BLaER1 treated with 17β-estradiol and CSF1 and Interleukin-3, amounts not matched to agents 10 nM and 100 nM (cell line): Measurements from ENCODE around the gene KIF19.

Experiments used
- H3K27ac ChIP-seq, 11 experiments: shearing (Covaris generic); formaldehyde crosslinking; 2 replicates each; pipeline ENCODE4 v1.8.1; 2022
- H3K27me3 ChIP-seq, 11 experiments: shearing (Covaris generic); formaldehyde crosslinking; 2 replicates each; pipeline ENCODE4 v1.8.1; 2022
- H3K36me3 ChIP-seq, 11 experiments: shearing (Covaris generic); formaldehyde crosslinking; 2 replicates each; pipeline ENCODE4 v1.8.1; 2022
- H3K4me1 ChIP-seq, 10 experiments: shearing (Covaris generic); formaldehyde crosslinking; 2 replicates each; pipeline ENCODE4 v1.8.1; 2022
- H3K4me2 ChIP-seq, 11 experiments: shearing (Covaris generic); formaldehyde crosslinking; 2 replicates each; pipeline ENCODE4 v1.8.1; 2022
- H3K4me3 ChIP-seq, 10 experiments: shearing (Covaris generic); formaldehyde crosslinking; 2 replicates each; pipeline ENCODE4 v1.8.1; 2022
- H3K9ac ChIP-seq, 11 experiments: shearing (Covaris generic); formaldehyde crosslinking; 2 replicates each; pipeline ENCODE4 v1.8.1; 2022
- H3K9me3 ChIP-seq, 11 experiments: shearing (Covaris generic); formaldehyde crosslinking; replicated peaks in 1 of 11; 2 replicates each; pipeline ENCODE4 v1.8.1; 2022
- H4K20me1 ChIP-seq, 11 experiments: shearing (Covaris generic); formaldehyde crosslinking; 2 replicates each; pipeline ENCODE4 v1.8.1; 2022
- Cebpa-rat ChIP-seq, 11 experiments: shearing (Covaris generic); IDR thresholded peaks; 2 replicates each; pipeline ENCODE4 v1.8.1; 2022

Gene KIF19

GRCh38 chr17:74326506-74326905 lies 480 bp downstream of the KIF19 start:
- Histone ChIP-seq H3K4me1 (peaks cover 28 to 69% (median 58%) of the 10 kb centered on the region in 10 experiments), H3K27me3 (peaks cover 7 to 42% (median 18%) of the 10 kb centered on the region in 11 experiments; a peak in 19 of 22 replicates), H3K4me3 (peak overlapping the region; percentile 48 to 68 (median 55)), H3K9me3 (no peaks in the 10 kb centered on the region), H3K4me2 (peak overlapping the region; percentile 90 to 100 (median 99)), H3K27ac (0 out of 22 replicates have a peak overlapping the region, but pooled peaks of 3 of the 11 experiments have one; percentile 13 to 66 (median 33)), H3K9ac (peak overlapping the region; percentile 35 to 65 (median 60); a peak in 18 of 22 replicates), H4K20me1 (peaks cover 0 to 7% (median 0%) of the 10 kb centered on the region in 11 experiments; a peak in 3 of 22 replicates), H3K36me3 (no peaks in the 10 kb centered on the region)
- no peak for TF ChIP-seq Cebpa-rat (IDR thresholded peaks at IDR 0.05)

- Histone ChIP-seq H3K4me2 (peak overlapping the region in 9 of 11 experiments; percentile 90 to 100 (median 99); a peak in 18 of 22 replicates), H3K27ac (no peak overlapping the region), H3K36me3 (no peaks in the 10 kb centered on the region), H3K9ac (peak overlapping the region in 3 of 11 experiments; percentile 3 to 29 (median 17); a peak in 1 of 22 replicates), H3K9me3 (no peaks in the 10 kb centered on the region), H3K4me3 (no peak overlapping the region), H3K27me3 (peaks cover 7 to 42% (median 18%) of the 10 kb centered on the region in 11 experiments; a peak in 19 of 22 replicates), H4K20me1 (peaks cover 0 to 7% (median 0%) of the 10 kb centered on the region in 11 experiments; a peak in 3 of 22 replicates), H3K4me1 (peaks cover 37 to 86% (median 73%) of the 10 kb centered on the region in 10 experiments)
- no peak for TF ChIP-seq Cebpa-rat (IDR thresholded peaks at IDR 0.05)
Measured at GRCh38 chr17:74328487-74328886, 2.5 kb downstream of the KIF19 start.

GRCh38 chr17:74329378-74329777 lies 3.4 kb downstream of the KIF19 start:
- Histone ChIP-seq H3K36me3 (no peaks in the 10 kb centered on the region), H3K4me3 (no peak overlapping the region), H3K4me1 (peaks cover 37 to 82% (median 73%) of the 10 kb centered on the region in 10 experiments), H4K20me1 (peaks cover 0 to 7% (median 0%) of the 10 kb centered on the region in 11 experiments; a peak in 3 of 22 replicates), H3K27ac (no peak overlapping the region), H3K27me3 (peaks cover 7 to 42% (median 18%) of the 10 kb centered on the region in 11 experiments; a peak in 19 of 22 replicates), H3K4me2 (peak overlapping the region; percentile 21 to 100 (median 93); a peak in 20 of 22 replicates), H3K9me3 (no peaks in the 10 kb centered on the region), H3K9ac (no peak overlapping the region)
- no peak for TF ChIP-seq Cebpa-rat (IDR thresholded peaks at IDR 0.05)

- H4K20me1 ChIP-seq: peaks cover 0 to 8% (median 0%) of the 10 kb centered on the region in 11 experiments; a peak in 3 of 22 replicates
- no peak for TF ChIP-seq Cebpa-rat (IDR thresholded peaks at IDR 0.05)
- peaks cover 7 to 33% (median 17%) of the 10 kb centered on the region in 11 experiments; a peak in 19 of 22 replicates for H3K27me3 ChIP-seq
- H3K36me3 ChIP-seq: no peaks in the 10 kb centered on the region
- peaks cover 30 to 71% (median 63%) of the 10 kb centered on the region in 10 experiments for H3K4me1 ChIP-seq
- H3K9ac ChIP-seq: no peak overlapping the region
- no peak overlapping the region for H3K4me3 ChIP-seq
- peak overlapping the region in 7 of 11 experiments; percentile 33 to 100 (median 53); a peak in 10 of 22 replicates for H3K4me2 ChIP-seq
- no peak overlapping the region for H3K27ac ChIP-seq
- H3K9me3 ChIP-seq: no peaks in the 10 kb centered on the region
Measured at GRCh38 chr17:74330446-74330845, 4.4 kb downstream of the KIF19 start.

GRCh38 chr17:74332017-74332650 lies 6.1 kb downstream of the KIF19 start:
- Histone ChIP-seq H3K27ac (peak overlapping the region in 3 of 11 experiments; percentile 21 to 47 (median 29); a peak in 5 of 22 replicates), H3K36me3 (no peaks in the 10 kb centered on the region), H3K27me3 (peaks cover 0 to 16% (median under 1%) of the 10 kb centered on the region in 11 experiments; a peak in 6 of 22 replicates), H3K9ac (peak overlapping the region in 4 of 11 experiments; percentile 11 to 45 (median 32); a peak in 4 of 22 replicates), H3K4me3 (no peak overlapping the region), H3K4me2 (peak overlapping the region; percentile 61 to 89 (median 70)), H3K9me3 (no peaks in the 10 kb centered on the region), H3K4me1 (peaks cover 14 to 54% (median 46%) of the 10 kb centered on the region in 10 experiments), H4K20me1 (peaks cover 0 to 11% (median 0%) of the 10 kb centered on the region in 11 experiments; a peak in 2 of 22 replicates)
- TF ChIP-seq Cebpa-rat (IDR thresholded peaks at IDR 0.05): no peak

- H3K9me3 ChIP-seq: no peaks in the 10 kb centered on the region
- H3K27ac ChIP-seq: peak overlapping the region in 3 of 11 experiments; percentile 21 to 47 (median 29); a peak in 5 of 22 replicates
- no peaks in the 10 kb centered on the region for H3K36me3 ChIP-seq
- H3K4me1 ChIP-seq: peaks cover 9 to 47% (median 39%) of the 10 kb centered on the region in 10 experiments
- peaks cover 0 to 10% (median 0%) of the 10 kb centered on the region in 11 experiments; a peak in 3 of 22 replicates for H3K27me3 ChIP-seq
- peak overlapping the region in 6 of 11 experiments; percentile 11 to 45 (median 36); a peak in 6 of 22 replicates for H3K9ac ChIP-seq
- H3K4me2 ChIP-seq: peak overlapping the region; percentile 61 to 89 (median 70)
- peaks cover 0 to 11% (median 0%) of the 10 kb centered on the region in 11 experiments; a peak in 2 of 22 replicates for H4K20me1 ChIP-seq
- TF ChIP-seq Cebpa-rat (IDR thresholded peaks at IDR 0.05): no peak
- no peak overlapping the region for H3K4me3 ChIP-seq
Measured at GRCh38 chr17:74332763-74333283, 6.8 kb downstream of the KIF19 start.

- Histone ChIP-seq H3K4me1 (peaks cover 17 to 45% (median 37%) of the 10 kb centered on the region in 10 experiments), H3K27me3 (peaks cover 0 to 1% (median 0%) of the 10 kb centered on the region in 11 experiments; a peak in 1 of 22 replicates), H3K4me2 (no peak overlapping the region), H3K9ac (no peak overlapping the region), H3K9me3 (no peaks in the 10 kb centered on the region), H4K20me1 (peaks cover 0 to 11% (median 0%) of the 10 kb centered on the region in 11 experiments; a peak in 2 of 22 replicates), H3K4me3 (no peak overlapping the region), H3K27ac (no peak overlapping the region), H3K36me3 (no peaks in the 10 kb centered on the region)
- no peak for TF ChIP-seq Cebpa-rat (IDR thresholded peaks at IDR 0.05)
Measured at GRCh38 chr17:74334393-74335039, 8.5 kb downstream of the KIF19 start.

GRCh38 chr17:74335529-74336062 lies 9.6 kb downstream of the KIF19 start:
- H3K9me3 ChIP-seq: no peaks in the 10 kb centered on the region
- peaks cover 0 to 10% (median 0%) of the 10 kb centered on the region in 11 experiments; a peak in 4 of 22 replicates for H3K27me3 ChIP-seq
- no peak overlapping the region for H3K27ac ChIP-seq
- H3K4me2 ChIP-seq: no peak overlapping the region
- no peak overlapping the region for H3K9ac ChIP-seq
- TF ChIP-seq Cebpa-rat (IDR thresholded peaks at IDR 0.05): no peak
- peaks cover 0 to 8% (median 0%) of the 10 kb centered on the region in 11 experiments; a peak in 2 of 22 replicates for H4K20me1 ChIP-seq
- peaks cover 16 to 45% (median 38%) of the 10 kb centered on the region in 10 experiments for H3K4me1 ChIP-seq
- no peak overlapping the region for H3K4me3 ChIP-seq
- no peaks in the 10 kb centered on the region for H3K36me3 ChIP-seq
